ENCODE measurements around the gene DDOST.

DDOST gene

GRCh38 chr1:20660363-20660762 is 806 bp downstream of the DDOST start:
- no peak for DNase-seq (ENCODE audit: low read depth)

GRCh38 chr1:20658166-20658915 is 2.8 kb downstream of the DDOST start:
- DNase-seq (ENCODE audit: low read depth): no peak

GRCh38 chr1:20657024-20657423 is 4.1 kb downstream of the DDOST start:
- no peak for DNase-seq (ENCODE audit: low read depth)

GRCh38 chr1:20654104-20654690 is 7.0 kb downstream of the DDOST start:
- DNase-seq (ENCODE audit: low read depth): no peak

- DNase-seq (ENCODE audit: low read depth): no peak
Observed at GRCh38 chr1:20652300-20652699, 8.9 kb downstream of the DDOST start.

GRCh38 chr1:20648946-20649345 is 12.2 kb downstream of the DDOST start:
- DNase-seq (ENCODE audit: low read depth): no peak

GRCh38 chr1:20648438-20648837 is 12.7 kb downstream of the DDOST start:
- no peak for DNase-seq (ENCODE audit: low read depth)

GRCh38 chr1:20645414-20645813 is 15.8 kb downstream of the DDOST start:
- DNase-seq (ENCODE audit: low read depth): no peak

- no peak for DNase-seq (ENCODE audit: low read depth)
Observed at GRCh38 chr1:20644416-20644815, 16.8 kb downstream of the DDOST start.

- DNase-seq (ENCODE audit: low read depth): no peak
Observed at GRCh38 chr1:20643080-20643479, 18.1 kb downstream of the DDOST start.

- DNase-seq (ENCODE audit: low read depth): no peak
Observed at GRCh38 chr1:20641975-20642374, 19.2 kb downstream of the DDOST start.

- peak; percentile 56 for DNase-seq (ENCODE audit: low read depth)
Observed at GRCh38 chr1:20640183-20640597, 21.0 kb downstream of the DDOST start.

- DNase-seq (ENCODE audit: low read depth): no peak
Observed at GRCh38 chr1:20636785-20637347, 24.3 kb downstream of the DDOST start.

GRCh38 chr1:20634594-20635084 is 26.5 kb downstream of the DDOST start:
- DNase-seq (ENCODE audit: low read depth): peak; percentile 42

GRCh38 chr1:20634065-20634593 is 27.0 kb downstream of the DDOST start:
- peak; percentile 10 for DNase-seq (ENCODE audit: low read depth)

- peak; percentile 48 for DNase-seq (ENCODE audit: low read depth)
Observed at GRCh38 chr1:20633190-20634064, 27.7 kb downstream of the DDOST start, which contains the start of gene PINK1. PINK1 (plus strand) TSS chr1:20633458; CDS start chr1:20633549, 91 bp downstream.

- no peak for DNase-seq (ENCODE audit: low read depth)
Observed at GRCh38 chr1:20632386-20632785, 28.8 kb downstream of the DDOST start.

GRCh38 chr1:20630729-20631128 is 30.4 kb downstream of the DDOST start:
- no peak for DNase-seq (ENCODE audit: low read depth)

GRCh38 chr1:20626524-20626923 is 34.6 kb downstream of the DDOST start:
- no peak for DNase-seq (ENCODE audit: low read depth)

- no peak for DNase-seq (ENCODE audit: low read depth)
Observed at GRCh38 chr1:20626098-20626427, 35.1 kb downstream of the DDOST start.

GRCh38 chr1:20625176-20626097 is 35.7 kb downstream of the DDOST start:
- DNase-seq (ENCODE audit: low read depth): no peak
